GM12874 (cell line): ENCODE data around the gene TAF1D.

Experiments used
- CTCF ChIP-seq: IDR thresholded peaks from 2 replicates; pipeline ENCODE4 v1.5.1; 2011; ENCODE audit warnings: low read depth, mild to moderate bottlenecking, control low read depth, low read length, moderate library complexity; ENCODE audit not compliant: insufficient read depth

The TAF1D gene

DNA sequence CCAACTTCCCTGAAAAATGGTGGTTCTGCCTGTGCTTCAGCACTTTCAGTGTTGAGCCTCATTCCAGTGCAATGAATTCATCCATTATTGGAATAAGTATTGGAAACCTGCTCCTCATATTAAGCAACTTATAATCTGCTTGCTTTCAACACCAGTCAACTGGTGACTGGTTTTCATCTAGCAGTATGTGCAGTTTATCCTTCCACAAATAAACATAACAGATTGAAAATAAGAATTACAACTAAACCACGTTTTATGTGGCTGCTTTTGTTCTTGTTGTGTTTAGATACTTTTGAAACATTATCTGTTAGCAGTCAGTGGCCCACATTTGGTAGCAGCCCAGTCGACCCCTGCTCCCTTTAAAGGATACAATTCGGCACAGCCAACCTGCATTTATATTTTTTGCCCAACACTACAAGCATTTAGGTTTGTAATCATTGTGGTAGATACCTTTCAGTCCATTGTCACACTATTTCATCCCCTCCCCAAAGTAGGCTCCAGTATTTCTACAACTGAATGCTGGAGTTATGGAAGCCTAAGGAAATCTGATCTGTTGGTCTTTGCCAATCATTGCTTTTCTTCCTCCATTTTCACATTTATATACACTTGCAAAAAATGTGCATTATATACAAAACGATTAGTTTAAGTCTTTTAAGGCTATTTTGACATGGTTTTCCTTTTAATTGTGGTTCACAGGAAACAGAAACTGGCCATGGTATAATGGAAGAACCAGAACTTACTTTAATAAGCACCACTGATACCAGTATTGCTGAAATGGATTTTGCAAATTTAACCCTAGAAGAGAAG lies 13.1 kb downstream of the TAF1D start:
- TF ChIP-seq CTCF = no peak

DNA sequence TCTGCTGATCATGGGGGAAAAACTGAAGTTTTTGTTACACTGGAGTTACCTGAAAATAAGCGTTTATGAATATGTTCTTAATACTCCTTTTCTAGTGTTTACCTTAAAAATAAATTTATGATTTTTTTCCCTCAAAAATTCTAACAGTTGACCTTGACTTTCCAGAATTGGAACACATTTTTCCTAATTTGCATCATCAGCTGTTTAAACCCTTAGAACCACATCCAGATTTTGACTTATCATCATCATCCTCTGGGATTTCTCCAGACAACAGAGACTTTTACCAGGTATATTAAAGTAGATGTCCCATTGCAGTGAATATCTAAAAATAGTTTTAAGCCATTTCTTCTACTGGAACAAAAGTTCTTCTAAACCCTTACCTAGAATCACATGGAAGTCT lies 17.2 kb downstream of the TAF1D start:
- TF ChIP-seq CTCF = no peak

- no peak for TF ChIP-seq CTCF
Observed at GRCh38 chr11:93720522-93720921, 20.8 kb downstream of the TAF1D start.

- TF ChIP-seq CTCF = no peak
Observed at GRCh38 chr11:93719310-93719709, 22.0 kb downstream of the TAF1D start.

- TF ChIP-seq CTCF = no peak
Observed at GRCh38 chr11:93718057-93718563, 23.2 kb downstream of the TAF1D start.

DNA sequence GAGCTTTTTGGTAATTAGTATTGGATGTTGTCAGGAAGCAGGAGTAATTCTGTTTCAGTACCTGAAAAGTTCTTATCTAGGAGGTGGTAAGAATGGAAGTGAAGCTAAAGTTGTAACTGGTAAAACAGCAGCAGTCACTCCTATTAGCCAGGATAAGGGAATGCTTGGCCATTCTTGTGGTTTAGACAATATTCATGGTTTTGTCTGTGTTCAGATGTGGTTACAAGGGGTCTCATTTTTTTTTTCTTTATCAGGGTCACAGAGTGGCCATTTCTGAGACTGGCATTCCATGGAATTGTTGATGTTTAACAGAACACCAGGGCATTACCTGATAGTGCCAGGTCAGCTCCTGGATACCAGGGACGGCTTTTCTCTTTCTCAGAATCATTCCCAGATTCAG lies 23.8 kb downstream of the TAF1D start:
- TF ChIP-seq CTCF = no peak

- TF ChIP-seq CTCF = no peak
Observed at GRCh38 chr11:93715797-93716396, 25.4 kb downstream of the TAF1D start.
